ENCODE measurements around the gene HOXB8.

Gene HOXB8

GRCh38 chr17:48567646-48568354 is 47.3 kb downstream of the HOXB8 start:
- DNase-seq (ENCODE audit: low read depth in 2 of 2) = no peak

- DNase-seq (ENCODE audit: low read depth in 2 of 2) = no peak
Measured at GRCh38 chr17:48567209-48567608, 47.9 kb downstream of the HOXB8 start.

DNA sequence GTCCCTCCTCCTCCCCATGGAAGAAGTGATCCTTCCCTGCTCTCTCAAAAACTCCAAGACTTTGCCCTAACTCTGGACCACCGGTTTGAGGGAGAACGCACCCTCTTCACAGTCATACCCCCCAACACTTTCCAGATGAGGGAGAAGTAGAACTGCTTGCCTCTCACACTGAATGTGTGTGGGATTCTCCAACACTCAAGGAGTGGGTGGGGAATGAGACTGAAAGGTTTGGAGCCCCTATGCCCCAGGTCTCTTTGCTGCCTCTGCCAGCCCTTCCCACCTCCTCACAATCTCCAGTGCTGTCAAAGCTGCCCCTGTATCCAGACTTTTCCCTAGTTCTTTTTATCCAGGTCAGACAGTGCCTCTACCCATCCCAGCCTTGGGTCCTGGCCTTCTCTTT is 48.4 kb downstream of the HOXB8 start:
- DNase-seq (ENCODE audit: low read depth in 2 of 2) = no peak

DNA sequence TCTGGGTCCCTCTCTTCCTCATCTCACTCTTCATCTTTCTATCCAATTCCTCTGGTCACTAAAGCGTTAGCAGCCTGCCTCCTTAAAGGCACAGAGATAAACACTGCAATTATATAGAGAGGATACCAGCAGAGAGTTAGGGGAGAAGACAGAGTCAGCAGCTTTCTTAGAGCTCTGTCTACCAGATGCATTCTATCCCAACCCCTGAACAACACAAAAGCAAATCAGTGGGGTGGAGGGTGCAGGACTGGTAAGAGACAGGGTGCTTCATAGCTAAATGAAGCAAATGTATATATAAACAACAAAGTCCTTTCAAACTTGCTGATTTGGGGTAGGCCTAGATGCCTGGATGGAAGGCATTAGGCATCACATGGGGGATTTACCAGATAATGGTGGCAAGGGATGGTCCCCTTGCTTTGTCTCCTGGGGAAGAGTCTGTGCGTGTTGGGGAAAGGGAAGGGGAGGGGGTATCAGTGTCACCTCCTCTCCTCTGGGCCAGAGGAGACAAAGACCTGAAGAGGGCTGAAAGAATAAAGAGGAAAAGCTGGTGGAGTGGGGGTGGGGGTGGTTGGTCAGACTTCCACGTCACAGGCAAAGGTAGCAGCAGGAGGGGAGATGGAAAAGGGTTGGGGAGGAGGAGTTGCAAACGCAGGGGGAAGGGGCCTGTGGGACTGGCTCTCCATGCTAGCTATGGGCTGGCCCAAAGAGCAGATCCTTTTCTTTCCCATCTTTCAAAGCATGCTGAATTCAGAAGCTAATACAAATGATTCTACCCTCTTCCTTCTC is 49.0 kb downstream of the HOXB8 start:
- DNase-seq (ENCODE audit: low read depth in 2 of 2) = no peak

DNA sequence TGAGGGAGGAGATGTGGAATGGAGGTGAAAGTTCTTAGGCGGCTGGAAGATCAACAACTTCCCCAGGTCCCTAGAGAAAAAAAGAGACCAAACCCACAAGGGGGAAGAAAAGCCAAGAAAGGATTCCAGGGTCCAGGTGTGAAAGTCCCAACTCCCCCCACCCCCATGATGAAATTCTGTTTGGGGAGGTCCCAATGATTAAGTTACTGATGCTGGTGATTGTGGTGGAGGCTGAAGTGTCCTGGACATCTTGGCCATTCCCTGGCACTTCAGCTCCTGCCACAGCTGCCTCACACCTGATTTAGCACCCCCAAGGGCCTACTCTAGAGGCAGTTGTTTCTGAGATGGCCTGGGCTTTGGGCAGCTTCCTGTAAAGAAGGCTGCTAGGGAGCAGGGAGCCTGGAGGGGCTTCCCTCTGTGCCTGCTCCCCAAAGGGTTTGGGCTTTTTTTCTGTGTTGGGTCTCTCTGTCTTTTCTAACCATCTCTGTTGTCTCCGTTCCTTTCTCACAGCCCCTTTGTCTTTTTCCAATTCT is 50.0 kb downstream of the HOXB8 start:
- DNase-seq (ENCODE audit: low read depth in 2 of 2) = no peak

DNA sequence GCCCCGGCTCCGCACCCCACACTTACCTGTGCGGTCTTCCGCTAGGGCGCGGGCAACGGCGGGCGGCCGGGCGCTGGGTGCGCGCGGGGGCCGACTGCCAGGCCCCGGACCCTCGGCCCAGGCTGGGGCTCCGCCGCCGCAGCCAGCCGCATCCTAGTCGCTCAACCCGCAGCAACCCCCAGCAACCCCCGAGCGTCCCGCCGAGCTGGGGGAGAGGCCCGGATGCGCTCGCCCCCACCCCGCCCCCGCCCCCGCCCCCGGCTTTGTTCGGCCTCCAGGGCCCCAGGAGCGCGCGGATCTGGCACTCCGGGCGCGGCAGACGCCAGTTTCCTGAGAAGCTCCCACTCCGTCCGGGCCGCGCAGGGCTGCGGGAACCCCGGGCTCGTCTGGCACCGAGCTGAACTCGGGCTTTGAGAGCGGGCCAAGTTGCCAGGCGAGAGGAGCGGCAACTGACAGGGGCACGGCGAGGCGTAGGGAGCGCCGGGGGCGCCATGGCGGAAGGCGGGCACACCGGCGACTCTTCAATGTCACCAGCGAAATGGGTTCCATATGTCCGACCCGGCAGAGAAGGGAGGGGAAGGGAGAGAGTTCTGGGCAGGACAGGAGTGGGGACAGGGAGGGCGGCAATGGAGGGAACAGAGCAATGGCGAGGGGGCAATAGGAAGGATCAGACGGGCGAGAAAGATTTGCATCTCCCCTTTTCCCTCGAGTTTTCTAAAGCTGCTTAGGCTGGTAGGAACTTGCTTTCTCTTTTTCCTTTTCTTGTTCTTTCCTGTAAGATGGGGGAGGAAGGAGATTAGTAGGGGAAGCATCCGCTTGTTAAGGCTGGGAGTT is 50.7 kb downstream of the HOXB8 start:
- DNase-seq (ENCODE audit: low read depth in 2 of 2) = no peak

- no peak for DNase-seq (ENCODE audit: low read depth in 2 of 2)
Measured at GRCh38 chr17:48563867-48564187, 51.3 kb downstream of the HOXB8 start.

GRCh38 chr17:48563385-48563838 is 51.7 kb downstream of the HOXB8 start:
- DNase-seq (ENCODE audit: low read depth in 2 of 2) = no peak

- DNase-seq (ENCODE audit: low read depth in 2 of 2) = no peak
Measured at GRCh38 chr17:48562934-48563333, 52.2 kb downstream of the HOXB8 start.
